Islet precursor cell (in vitro differentiated cells): Measurements from ENCODE around the gene CST6.
A peak's percentile ranks its signal among the peaks of the same experiment; 100 is the strongest.

Experiments
- DNase-seq: peaks from one replicate; pipeline ENCODE4 v3.0.0-alpha.2; 2018

The CST6 gene

DNA sequence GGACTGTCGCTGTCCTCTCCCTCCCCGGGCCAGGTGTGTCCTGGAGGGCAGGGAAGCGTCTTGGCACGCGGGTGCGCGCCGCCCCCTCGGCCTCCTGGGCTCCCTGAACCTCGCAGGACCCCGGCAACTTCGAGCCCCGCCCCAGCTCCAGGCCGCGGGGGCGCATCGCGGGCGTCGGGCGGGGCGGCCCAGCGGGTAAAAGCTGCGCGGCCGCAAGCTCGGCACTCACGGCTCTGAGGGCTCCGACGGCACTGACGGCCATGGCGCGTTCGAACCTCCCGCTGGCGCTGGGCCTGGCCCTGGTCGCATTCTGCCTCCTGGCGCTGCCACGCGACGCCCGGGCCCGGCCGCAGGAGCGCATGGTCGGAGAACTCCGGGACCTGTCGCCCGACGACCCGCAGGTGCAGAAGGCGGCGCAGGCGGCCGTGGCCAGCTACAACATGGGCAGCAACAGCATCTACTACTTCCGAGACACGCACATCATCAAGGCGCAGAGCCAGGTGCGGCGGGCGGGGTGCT is at the start of gene CST6:
Gene CST6, plus strand, starts transcription at position 224 of the 519 bp plus-strand sequence. Its CDS starts 37 bp downstream, at position 261.
- DNase-seq = no peak

DNA sequence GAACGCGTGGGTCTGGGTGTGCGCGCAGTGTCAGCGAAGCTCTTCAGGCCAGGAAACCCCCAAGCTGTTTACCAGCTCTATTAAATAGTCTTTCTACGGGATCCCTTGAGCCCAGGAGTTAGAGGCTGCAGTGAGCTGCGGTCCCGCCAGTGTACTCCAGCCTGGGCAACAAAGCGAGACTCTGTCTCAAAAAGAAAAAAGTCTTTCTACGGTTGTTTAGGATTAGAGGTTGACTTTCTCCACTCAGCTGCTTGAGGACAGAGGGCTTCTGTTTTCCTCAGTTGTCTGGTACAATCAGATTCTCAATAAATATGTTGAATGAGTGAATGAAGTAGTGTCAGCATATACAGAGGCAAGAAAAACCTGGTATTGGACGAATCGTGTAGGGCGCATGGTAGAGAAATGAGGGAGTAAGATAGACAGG is 49.7 kb upstream of the CST6 start:
- DNase-seq = no peak

GRCh38 chr11:65964906-65965305 is 46.9 kb upstream of the CST6 start:
- DNase-seq = no peak

DNA sequence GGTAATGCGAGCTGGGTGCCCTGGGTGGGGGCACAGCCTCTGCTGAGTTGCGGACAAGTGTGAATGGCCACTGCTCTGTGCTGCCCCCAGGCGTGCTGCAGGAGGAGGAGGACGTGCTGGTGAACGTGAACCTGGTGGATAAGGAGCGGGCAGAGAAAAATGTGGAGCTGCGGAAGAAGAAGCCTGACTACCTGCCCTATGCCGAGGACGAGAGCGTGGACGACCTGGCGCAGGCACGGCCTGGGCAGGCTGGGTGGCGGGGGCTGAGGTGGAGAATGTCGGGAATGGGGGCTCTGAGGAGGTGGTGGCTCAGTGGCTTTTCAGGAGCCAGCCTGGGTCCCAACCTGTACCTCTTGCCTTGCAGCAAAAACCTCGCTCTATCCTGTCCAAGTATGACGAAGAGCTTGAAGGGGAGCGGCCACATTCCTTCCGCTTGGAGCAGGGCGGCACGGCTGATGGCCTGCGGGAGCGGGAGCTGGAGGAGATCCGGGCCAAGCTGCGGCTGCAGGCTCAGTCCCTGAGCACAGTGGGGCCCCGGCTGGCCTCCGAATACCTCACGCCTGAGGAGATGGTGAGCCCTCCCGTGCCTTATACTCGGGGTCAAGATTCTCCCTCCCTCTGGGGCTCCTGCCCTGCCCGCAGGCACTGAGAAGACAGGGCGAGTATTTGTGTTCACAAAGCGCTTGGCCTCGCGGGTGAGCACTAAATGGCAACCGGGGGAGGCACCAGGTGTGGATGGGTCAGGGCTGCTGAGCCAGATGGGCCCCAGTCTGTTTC is 45.6 kb upstream of the CST6 start:
- no peak for DNase-seq

GRCh38 chr11:65967329-65967934 is 44.4 kb upstream of the CST6 start:
- no peak for DNase-seq

DNA sequence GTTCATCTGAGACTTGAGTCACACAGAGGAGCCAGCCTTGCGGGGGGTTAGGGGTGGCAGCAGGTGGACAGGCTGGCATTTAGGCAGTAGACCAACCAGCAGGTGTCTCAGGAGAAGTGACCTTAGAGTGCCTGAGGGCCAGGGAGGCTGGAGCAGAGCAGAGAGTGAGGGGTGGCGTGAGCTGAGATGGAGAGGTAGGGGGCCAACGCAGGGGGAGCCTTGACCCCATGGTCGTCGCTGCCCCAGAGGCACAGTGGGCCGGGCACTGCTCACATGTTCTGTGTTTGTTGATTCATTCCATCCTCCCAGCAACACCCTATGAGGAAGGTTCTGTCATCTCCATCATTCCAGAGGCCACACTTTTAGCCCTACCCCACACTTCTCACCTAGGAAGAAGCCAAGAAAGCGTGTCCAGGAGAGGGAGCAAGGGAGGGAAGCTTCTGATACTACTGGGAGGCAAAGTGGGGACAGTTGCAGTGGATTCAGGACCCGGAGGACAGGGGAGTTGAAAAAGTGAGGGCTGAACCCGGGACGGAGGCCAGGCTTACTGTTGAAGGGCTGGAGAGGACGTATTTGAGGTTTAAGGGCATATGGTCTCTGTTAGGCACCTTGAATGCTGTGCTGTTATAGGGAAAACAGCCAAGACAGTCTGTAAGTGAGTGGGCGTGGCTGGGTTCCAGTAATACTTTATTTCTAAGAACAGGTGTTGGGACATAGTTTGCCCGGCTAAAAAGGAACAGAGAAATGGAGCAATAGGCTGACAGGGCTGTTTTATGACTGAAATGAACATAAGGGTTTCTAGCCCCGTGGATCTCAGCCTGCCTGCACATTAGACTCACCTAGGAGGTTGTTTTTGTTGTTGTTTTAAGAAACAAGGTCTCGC is 43.0 kb upstream of the CST6 start:
- peak; percentile 50 for DNase-seq

DNA sequence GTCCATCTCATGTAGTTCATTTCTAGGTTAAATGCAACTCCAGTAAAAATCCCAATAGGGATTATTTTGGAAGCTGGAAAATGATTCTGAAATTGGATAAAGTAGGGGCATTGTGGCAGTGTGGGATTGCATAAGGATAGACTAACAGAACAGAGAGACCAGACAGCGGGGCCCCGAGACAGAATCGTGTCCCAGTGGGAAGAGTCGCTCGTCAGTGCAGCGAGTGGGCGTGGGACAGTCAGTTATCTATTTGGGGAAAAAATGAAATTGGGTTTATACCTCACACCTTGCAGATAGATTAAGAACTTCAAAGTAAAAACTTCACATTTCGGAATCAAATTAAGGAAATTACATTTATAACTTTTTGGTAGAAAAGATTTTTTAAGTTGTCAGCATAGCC is 39.7 kb upstream of the CST6 start:
- no peak for DNase-seq

DNA sequence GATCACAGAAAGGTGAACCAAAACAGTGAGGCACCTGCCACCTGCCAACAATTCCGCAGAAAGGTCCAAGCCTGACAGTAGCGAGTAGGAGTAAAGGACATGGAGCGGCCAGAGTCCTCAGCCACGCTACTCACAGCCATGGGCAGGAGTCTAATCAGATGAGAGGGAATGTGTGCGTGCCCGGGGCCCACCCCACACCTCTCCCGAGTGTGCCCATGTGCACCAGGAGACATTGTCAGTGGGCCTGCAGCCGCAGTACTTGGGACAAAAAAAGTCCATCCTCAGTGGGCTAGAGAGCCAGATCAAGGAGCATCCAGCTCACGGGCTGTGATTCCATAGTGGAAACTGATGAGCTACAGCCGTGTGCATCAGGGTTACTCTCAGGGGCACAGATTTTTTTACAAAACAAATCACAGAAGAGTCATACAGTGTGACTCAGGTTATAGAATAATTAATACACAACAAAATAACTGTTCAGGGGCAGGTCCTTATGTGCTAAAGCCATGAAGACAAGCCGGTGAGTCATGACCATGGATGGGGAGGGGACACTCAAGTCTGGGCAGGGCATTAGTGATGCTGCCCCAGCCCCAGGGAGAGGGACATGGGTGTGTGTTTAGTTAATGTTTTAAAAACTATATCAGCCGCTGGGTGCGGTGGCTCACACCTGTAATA is 38.2 kb upstream of the CST6 start:
- DNase-seq = no peak

DNA sequence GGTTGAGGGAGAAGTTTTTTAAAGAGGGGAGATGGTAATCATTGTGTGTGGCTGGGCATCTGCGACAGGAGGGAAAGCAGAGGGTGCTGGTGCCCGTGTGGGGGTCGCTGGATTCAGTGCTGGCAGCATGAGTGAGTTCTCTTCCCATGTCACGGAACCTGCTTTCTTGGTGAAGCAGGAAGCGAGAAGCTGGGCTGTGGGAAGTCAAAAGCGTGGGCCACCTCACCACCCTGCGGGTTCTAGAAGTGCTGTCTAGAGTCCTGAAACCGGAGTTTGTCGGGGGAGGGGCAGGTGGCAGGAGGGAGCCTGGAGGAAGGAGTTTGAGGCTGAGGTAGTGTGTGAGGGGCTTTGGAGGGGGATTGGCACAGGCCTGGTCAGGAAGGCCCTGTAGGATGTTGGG is 36.0 kb upstream of the CST6 start:
- no peak for DNase-seq

DNA sequence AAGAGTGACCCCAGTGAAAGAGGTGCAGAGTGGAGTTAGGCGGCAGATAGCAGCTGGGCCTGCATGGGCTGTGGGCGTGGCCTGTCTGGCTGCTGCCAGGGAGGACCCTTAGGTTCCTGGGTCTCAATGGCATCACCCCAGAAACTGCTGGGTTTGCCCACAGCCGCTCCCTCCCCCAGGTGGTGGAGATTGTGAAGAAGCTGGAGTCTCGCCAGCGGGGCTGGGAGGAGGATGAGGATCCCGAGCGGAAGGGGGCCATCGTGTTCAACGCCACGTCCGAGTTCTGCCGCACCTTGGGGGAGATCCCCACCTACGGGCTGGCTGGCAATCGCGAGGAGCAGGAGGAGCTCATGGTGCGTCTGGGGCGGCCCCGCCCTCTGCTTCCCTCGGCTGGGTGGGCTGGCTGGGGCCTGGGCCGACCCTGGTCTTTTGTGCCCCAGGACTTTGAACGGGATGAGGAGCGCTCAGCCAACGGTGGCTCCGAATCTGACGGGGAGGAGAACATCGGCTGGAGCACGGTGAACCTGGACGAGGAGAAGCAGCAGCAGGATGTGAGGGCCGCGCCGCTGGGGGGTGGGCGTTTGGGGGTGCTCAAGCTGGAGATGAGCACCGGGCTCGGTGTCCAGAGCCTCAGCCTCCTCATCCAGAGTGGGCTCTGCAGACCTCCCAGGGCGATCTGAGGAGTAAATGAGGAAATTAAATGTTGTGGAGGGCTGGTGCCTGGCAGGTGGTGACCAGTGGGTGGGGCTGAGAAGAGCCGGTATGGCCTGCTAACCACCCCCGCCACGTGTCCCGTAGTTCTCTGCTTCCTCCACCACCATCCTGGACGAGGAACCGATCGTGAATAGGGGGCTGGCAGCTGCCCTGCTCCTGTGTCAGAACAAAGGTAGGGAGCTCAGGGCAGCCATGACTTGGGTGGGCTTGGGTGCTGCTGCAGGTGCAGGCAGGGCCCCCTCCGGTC is 35.3 kb upstream of the CST6 start:
- no peak for DNase-seq

DNA sequence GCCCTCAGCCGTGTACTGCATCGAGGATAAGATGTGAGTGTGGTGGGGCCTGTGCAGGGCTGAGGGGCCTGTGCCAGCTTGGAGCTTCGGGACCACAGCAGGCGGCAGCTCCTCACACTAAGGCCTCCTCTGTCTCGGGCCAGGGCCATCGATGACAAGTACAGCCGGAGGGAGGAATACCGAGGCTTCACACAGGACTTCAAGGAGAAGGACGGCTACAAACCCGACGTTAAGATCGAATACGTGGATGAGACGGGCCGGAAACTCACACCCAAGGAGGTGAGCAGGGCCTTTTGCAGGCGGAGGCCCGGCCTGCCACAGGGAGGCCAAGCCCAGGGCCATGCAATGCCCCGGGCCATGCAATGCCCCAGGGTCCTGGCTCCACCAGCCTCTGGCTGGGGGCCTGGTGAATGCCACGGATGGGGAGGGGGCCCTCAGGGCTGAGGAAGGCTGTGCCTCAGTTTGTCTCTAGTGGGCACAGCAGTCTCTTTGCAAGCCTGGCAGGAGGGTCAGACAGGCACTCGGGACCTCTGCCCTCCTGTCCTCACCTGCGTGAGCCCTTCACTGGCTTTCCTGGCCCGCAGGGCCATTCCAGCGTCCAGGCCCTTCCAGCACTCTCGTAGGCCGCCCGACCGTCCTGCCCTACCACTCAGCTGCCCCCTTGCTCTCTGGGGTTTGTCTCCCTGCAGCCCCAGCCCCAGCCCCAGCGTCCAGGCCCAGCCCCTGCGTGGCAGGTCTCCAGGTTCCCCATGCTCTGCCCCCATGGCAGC is 34.0 kb upstream of the CST6 start:
- no peak for DNase-seq

GRCh38 chr11:65978391-65979238 is 33.2 kb upstream of the CST6 start:
- no peak for DNase-seq

- DNase-seq = no peak
These were observed 32.5 kb upstream of the CST6 start for GRCh38 chr11:65979261-65979759.

DNA sequence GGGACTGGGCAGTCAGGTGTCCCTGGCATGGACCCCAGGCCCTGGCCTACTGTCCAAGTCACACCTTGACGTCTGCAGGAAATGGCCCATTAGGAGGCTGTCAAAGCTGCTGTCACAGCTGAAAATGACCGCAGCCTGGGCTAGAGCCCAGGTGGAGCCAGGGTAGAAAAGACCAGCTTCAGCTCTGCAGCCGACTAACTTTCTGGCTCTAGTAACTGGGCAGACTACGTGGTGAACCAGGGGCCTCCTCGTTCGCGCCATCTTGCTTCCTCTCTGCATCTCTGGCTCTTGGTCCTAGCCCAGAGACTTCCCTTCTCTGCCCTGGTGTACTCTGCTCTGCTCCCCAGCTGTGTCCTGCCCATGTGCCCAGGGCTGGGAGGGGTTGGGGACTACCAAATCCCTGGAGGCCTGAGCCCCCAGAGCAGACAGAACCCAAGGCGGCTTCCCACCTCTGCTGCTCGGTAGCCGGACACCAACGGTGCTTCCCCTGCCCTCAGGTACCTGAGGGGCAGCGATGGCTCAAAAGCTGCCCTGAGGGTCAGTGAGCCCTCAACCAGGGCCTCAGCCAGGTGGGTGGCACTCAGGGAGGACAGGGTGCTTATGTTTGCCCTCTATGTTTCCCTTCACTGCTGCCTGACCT is 30.6 kb upstream of the CST6 start:
- no peak for DNase-seq

DNA sequence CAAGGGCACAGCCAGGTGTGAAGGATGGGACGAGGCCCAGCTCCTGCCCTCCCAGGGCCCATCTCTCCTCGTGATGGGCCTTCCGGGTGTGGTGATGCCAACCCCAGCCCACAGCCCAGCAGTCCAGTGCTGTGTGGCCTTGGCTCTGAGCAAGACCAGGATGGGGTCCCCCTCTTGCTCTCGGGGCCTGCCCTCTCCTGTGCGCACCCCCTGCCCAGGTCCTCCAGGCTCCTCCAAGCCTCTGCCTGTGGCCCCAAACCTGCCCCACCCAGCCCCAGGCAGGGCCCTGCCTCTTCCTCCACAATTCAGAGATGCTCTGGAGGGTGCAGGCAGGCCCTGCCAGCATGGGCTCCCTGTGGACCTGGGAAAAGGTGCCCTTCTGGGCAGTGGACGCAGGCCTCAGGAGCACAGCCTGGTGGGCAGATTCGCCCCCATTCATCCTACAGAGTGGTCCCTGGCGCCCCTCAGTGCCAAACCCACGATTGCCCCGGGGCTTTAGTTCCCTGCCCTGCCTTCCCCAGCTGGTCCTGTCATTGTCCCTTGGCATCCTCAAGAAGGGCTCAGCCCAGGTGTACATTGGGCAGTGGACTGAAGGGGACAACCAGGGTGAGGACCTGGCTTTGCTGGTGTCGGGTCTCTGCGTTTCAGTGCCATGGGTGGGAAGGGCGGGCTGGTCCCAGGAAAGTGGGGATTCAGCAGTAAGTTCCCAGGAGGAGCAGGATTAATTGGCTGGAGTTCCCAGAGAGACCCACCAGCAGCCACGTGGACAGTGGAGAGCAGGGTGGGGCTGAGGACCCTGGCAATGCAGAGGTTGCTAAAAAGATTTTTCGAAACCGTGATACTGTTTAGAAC is 29.6 kb upstream of the CST6 start:
- DNase-seq = no peak

- DNase-seq = no peak
These were observed 28.8 kb upstream of the CST6 start for GRCh38 chr11:65982824-65983588.

DNA sequence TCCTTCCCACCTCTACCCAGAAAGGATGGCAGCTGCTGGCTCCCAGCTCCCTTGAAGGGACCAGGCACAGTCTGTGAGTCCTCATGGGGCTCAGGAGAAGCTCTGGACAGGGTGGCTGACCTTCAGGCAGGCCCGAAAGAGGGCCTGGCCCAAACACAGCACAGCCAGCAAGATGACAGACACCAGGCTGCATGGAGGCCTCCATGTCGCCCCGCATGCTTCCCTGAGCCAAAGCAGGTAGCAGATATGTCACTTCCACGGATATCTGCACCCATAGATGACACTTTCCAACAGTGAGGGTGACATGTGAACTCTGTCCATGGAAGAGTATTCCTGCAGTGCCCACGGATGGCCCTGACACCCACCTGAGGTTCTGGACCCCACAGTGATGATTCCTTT is 28.2 kb upstream of the CST6 start:
- no peak for DNase-seq
